OCI-LY3 (cell line): ENCODE data around the gene NCKAP5.

Source experiments
- EZH2phosphoT487 ChIP-seq: fragments of 200-600 bp; shearing (Covaris generic); IDR thresholded peaks from 2 replicates; pipeline ENCODE4 v1.6.1; 2018; ENCODE audit warnings: antibody characterized with exemption, mixed run types, low read depth
- TF ChIP-seq, protein P1 (sequence below): fragments of 200-600, 300-600 bp; sonication (generic); IDR thresholded peaks from 2 replicates; pipeline ENCODE4 v1.5.1; 2014; ENCODE audit warnings: antibody characterized with exemption, low read length, low read depth

DNA sequence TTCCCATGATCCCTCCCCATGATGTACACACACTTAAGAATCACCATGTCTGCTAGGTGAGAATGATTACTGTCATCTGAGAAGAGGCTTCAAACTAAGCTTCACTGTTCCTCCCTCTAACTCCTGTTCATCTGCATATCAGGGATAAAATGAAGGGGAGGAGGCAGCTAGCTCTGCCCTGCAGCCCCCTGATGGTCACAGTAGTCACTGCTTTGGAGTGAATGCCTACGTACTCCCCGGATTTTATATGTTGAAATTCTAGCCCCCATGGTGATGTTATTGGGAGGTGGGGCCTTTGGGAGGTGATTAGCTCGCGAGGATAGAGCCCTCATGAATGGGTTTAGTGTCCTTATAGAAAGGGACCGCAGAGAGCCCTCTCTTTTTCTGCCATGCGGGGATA lies 156.4 kb downstream of the NCKAP5 start:
- TF ChIP-seq, protein P1, sequence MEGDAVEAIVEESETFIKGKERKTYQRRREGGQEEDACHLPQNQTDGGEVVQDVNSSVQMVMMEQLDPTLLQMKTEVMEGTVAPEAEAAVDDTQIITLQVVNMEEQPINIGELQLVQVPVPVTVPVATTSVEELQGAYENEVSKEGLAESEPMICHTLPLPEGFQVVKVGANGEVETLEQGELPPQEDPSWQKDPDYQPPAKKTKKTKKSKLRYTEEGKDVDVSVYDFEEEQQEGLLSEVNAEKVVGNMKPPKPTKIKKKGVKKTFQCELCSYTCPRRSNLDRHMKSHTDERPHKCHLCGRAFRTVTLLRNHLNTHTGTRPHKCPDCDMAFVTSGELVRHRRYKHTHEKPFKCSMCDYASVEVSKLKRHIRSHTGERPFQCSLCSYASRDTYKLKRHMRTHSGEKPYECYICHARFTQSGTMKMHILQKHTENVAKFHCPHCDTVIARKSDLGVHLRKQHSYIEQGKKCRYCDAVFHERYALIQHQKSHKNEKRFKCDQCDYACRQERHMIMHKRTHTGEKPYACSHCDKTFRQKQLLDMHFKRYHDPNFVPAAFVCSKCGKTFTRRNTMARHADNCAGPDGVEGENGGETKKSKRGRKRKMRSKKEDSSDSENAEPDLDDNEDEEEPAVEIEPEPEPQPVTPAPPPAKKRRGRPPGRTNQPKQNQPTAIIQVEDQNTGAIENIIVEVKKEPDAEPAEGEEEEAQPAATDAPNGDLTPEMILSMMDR: no peak
- no peak for TF ChIP-seq EZH2phosphoT487
